ENCODE data around the gene CD81. TPM values are rescaled to one million over a fixed set of nuclear protein-coding genes. Genes with fewer than 3 reads are reported as not detected.

CD81 gene
- total RNA-seq, 5 donors from 2014 or later (not counting 1 experiment from before 2014, with no cell fraction given) = 124 to 213 (median 146) TPM

DNA sequence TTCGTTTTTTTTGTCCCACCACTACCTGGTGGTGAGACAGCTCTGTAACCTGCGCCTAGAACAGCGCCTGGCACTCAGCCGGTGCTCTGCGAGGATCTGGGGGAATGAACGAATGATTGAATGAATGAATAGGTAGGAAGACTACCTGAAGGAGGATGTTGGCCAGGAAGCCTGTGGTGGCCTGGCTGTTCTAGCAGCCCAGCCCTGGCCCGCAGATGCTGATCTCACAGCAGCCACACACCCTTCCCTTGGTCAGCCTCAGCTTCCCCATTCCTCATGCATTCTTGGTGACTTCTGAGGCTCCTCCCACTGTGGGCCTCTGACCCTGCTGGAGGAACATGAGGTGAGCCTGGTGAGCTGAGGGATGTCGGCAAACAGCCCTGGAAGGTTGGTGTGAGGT, 63.5 kb downstream of the CD81 start:
- ATAC-seq (replicated peaks in 1 of 4) (no peak), DNase-seq (no peak)
- peak overlapping the region in 1 of 2 donors; percentile 23 for H3K27ac Mint-ChIP-seq
- Histone ChIP-seq H3K27me3 (replicated peaks in 1 of 2; ENCODE audit: control insufficient read depth in 2 of 2, extremely low read depth in 1 of 2, insufficient read depth in 2 of 2, low read length in 1 of 2) (peaks cover 0 to 35% of the 10 kb centered on the region in 2 experiments), H3K4me3 (ENCODE audit: control insufficient read depth in 1 of 2, extremely low read depth in 1 of 2, low read length in 1 of 2) (no peak overlapping the region), H3K9me3 (no peaks in the 10 kb centered on the region), H3K36me3 (ENCODE audit: control insufficient read depth in 2 of 2, extremely low read depth in 1 of 2, insufficient read depth in 1 of 2, low read length in 1 of 2) (no peaks in the 10 kb centered on the region), H3K27ac (ENCODE audit: low read length) (no peak overlapping the region), H3K4me1 (ENCODE audit: control insufficient read depth in 1 of 2, extremely low read depth in 1 of 2, insufficient read depth in 2 of 2, low read length in 2 of 2) (peaks cover 6 to 23% of the 10 kb centered on the region in 2 experiments)
- CTCF ChIA-PET = no interaction called here
- H3K36me3 Mint-ChIP-seq = no peaks in the 10 kb centered on the region
- 79% methylated on average over 3 of the region's 8 CpGs for WGBS (ENCODE audit: insufficient coverage)
- peaks cover 0 to 2% of the 10 kb centered on the region in 2 donors for H3K27me3 Mint-ChIP-seq
- no peaks in the 10 kb centered on the region for H3K9me3 Mint-ChIP-seq
- no peak overlapping the region for H3K4me3 Mint-ChIP-seq
- POLR2A ChIA-PET = no interaction called here
- H3K4me1 Mint-ChIP-seq = peaks cover 20 to 27% (median 25%) of the 10 kb centered on the region in 3 donors

DNA sequence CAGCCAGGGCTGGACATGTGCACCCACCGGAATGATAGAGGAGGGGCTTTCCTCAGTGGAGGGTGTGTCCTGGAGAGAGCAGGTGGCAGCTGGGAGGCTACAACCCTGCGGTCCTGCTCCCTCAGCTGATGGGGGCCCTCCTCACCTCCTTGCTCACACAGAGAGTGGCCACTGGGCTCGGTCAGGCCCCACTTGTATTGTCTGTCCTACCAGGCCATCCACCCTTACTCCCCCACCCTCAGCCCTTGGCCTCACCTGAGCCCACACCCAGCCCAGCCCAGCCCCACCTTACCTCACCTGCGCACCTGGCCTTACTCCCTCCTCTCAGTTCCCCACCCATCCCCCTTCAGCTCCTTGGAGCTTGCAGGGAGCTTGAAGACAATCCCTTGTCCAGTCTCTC, 64.1 kb downstream of the CD81 start:
- no peak overlapping the region for H3K4me3 Mint-ChIP-seq
- ChIA-PET POLR2A (no interaction called here), CTCF (no interaction called here)
- H3K4me3 ChIP-seq (ENCODE audit: control insufficient read depth in 1 of 2, extremely low read depth in 1 of 2, low read length in 1 of 2) = no peak overlapping the region
- H3K27me3 Mint-ChIP-seq = peaks cover 0 to 2% of the 10 kb centered on the region in 2 donors
- no peak overlapping the region for H3K27ac Mint-ChIP-seq
- no peaks in the 10 kb centered on the region for H3K36me3 ChIP-seq (ENCODE audit: control insufficient read depth in 2 of 2, extremely low read depth in 1 of 2, insufficient read depth in 1 of 2, low read length in 1 of 2)
- no peaks in the 10 kb centered on the region for H3K36me3 Mint-ChIP-seq
- no peak overlapping the region for H3K27ac ChIP-seq (ENCODE audit: low read length)
- peaks cover 7 to 29% of the 10 kb centered on the region in 2 experiments for H3K4me1 ChIP-seq (ENCODE audit: control insufficient read depth in 1 of 2, extremely low read depth in 1 of 2, insufficient read depth in 2 of 2, low read length in 2 of 2)
- DNase-seq (no peak), ATAC-seq (replicated peaks in 1 of 4) (no peak)
- H3K9me3 ChIP-seq = no peaks in the 10 kb centered on the region
- 88% methylated on average over 3 of the region's 4 CpGs for WGBS (ENCODE audit: insufficient coverage)
- peaks cover 0 to 35% of the 10 kb centered on the region in 2 experiments for H3K27me3 ChIP-seq (replicated peaks in 1 of 2; ENCODE audit: control insufficient read depth in 2 of 2, extremely low read depth in 1 of 2, insufficient read depth in 2 of 2, low read length in 1 of 2)
- H3K4me1 Mint-ChIP-seq = peaks cover 22 to 33% (median 29%) of the 10 kb centered on the region in 3 donors
- H3K9me3 Mint-ChIP-seq = no peaks in the 10 kb centered on the region

DNA sequence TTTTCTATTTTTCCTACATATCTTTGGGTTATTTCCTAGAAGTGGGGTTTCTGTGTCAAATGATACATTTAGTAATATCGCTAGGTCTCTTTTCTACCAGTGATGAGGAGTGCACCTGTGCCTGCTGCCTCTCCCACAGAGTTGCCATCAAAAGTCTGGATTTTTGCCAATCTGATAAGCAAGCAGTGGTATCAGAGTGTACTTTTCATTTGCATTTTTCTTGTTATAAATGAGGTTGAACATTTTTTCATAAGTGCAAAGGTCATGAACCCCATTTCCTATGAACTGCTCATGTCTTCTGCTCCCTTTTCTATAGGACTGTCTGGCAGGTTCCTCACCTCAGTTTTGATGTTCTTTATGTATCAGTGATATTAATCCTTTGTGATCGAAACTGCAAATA, 65.5 kb downstream of the CD81 start:
- no peak overlapping the region for H3K4me3 ChIP-seq (ENCODE audit: control insufficient read depth in 1 of 2, extremely low read depth in 1 of 2, low read length in 1 of 2)
- DNase-seq = peak in 11 of 35 experiments; percentile 23 to 79 (median 43)
- no peaks in the 10 kb centered on the region for H3K36me3 ChIP-seq (ENCODE audit: control insufficient read depth in 2 of 2, extremely low read depth in 1 of 2, insufficient read depth in 1 of 2, low read length in 1 of 2)
- peaks cover 0 to 39% of the 10 kb centered on the region in 2 experiments for H3K27me3 ChIP-seq (replicated peaks in 1 of 2; ENCODE audit: control insufficient read depth in 2 of 2, extremely low read depth in 1 of 2, insufficient read depth in 2 of 2, low read length in 1 of 2)
- H3K9me3 ChIP-seq = no peaks in the 10 kb centered on the region
- H3K4me1 ChIP-seq (ENCODE audit: control insufficient read depth in 1 of 2, extremely low read depth in 1 of 2, insufficient read depth in 2 of 2, low read length in 2 of 2) = peaks cover 18 to 43% of the 10 kb centered on the region in 2 experiments
- H3K27ac Mint-ChIP-seq = peak overlapping the region; percentile 58 to 69
- POLR2A ChIA-PET = no interaction called here
- no peaks in the 10 kb centered on the region for H3K9me3 Mint-ChIP-seq
- peak in 3 of 4 experiments; percentile 8 to 59 (median 20) for ATAC-seq (replicated peaks in 1 of 4)
- H3K36me3 Mint-ChIP-seq = no peaks in the 10 kb centered on the region
- no CpG with 5 or more reads among the region's 2 CpGs for WGBS (ENCODE audit: insufficient coverage)
- H3K4me3 Mint-ChIP-seq = peak overlapping the region in 1 of 3 donors; percentile 58
- CTCF ChIA-PET = interaction anchor here in 1 of 2 donors (1.1 kb wide), 1 partner anchor 88 kb away, joined by 3 read pairs; no protein-coding TSS in a partner anchor
- H3K4me1 Mint-ChIP-seq = peaks cover 35 to 43% (median 42%) of the 10 kb centered on the region in 3 donors
- no peak overlapping the region for H3K27ac ChIP-seq (ENCODE audit: low read length)
- H3K27me3 Mint-ChIP-seq = peaks cover 0 to 4% of the 10 kb centered on the region in 2 donors

DNA sequence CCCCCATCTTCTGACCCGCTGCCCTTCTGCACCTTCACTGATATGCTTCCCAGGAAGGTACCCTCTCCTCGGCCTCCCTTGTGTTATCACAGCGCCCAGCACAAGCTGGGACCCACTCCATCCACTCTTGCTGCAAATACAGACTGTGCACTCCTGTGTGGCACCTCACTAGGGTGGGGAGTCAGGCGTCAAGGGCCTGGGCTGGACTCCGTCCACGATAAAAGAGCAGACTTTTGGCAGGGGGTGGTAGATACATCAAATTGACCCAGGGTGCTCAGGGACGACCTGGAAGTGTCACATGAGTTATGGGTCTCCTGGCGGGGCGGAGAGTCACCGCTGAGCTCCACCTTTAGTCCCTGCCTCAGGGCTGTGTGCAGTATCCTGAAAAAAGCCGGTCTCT, 66.3 kb downstream of the CD81 start:
- Histone ChIP-seq H3K36me3 (ENCODE audit: control insufficient read depth in 2 of 2, extremely low read depth in 1 of 2, insufficient read depth in 1 of 2, low read length in 1 of 2) (no peaks in the 10 kb centered on the region), H3K4me3 (ENCODE audit: control insufficient read depth in 1 of 2, extremely low read depth in 1 of 2, low read length in 1 of 2) (no peak overlapping the region), H3K4me1 (ENCODE audit: control insufficient read depth in 1 of 2, extremely low read depth in 1 of 2, insufficient read depth in 2 of 2, low read length in 2 of 2) (peaks cover 19 to 51% of the 10 kb centered on the region in 2 experiments), H3K27me3 (replicated peaks in 1 of 2; ENCODE audit: control insufficient read depth in 2 of 2, extremely low read depth in 1 of 2, insufficient read depth in 2 of 2, low read length in 1 of 2) (peaks cover 0 to 47% of the 10 kb centered on the region in 2 experiments), H3K27ac (ENCODE audit: low read length) (no peak overlapping the region), H3K9me3 (no peaks in the 10 kb centered on the region)
- H3K27ac Mint-ChIP-seq = peak overlapping the region; percentile 58 to 62
- H3K36me3 Mint-ChIP-seq = no peaks in the 10 kb centered on the region
- H3K9me3 Mint-ChIP-seq = no peaks in the 10 kb centered on the region
- H3K4me1 Mint-ChIP-seq = peaks cover 42 to 48% (median 46%) of the 10 kb centered on the region in 3 donors
- ATAC-seq (replicated peaks in 1 of 4) (no peak), DNase-seq (no peak)
- ChIA-PET POLR2A (interaction anchor here in 1 of 2 donors (0.6 kb wide), 1 partner anchor 504 kb away, joined by 5 read pairs; no protein-coding TSS in a partner anchor), CTCF (interaction anchor here in 1 of 2 donors (1.1 kb wide), 1 partner anchor 88 kb away, joined by 3 read pairs; no protein-coding TSS in a partner anchor)
- peaks cover 0 to 4% of the 10 kb centered on the region in 2 donors for H3K27me3 Mint-ChIP-seq
- 92% methylated on average over 9 of the region's 11 CpGs for WGBS (ENCODE audit: insufficient coverage)
- H3K4me3 Mint-ChIP-seq = peak overlapping the region; percentile 22 to 58 (median 54)

DNA sequence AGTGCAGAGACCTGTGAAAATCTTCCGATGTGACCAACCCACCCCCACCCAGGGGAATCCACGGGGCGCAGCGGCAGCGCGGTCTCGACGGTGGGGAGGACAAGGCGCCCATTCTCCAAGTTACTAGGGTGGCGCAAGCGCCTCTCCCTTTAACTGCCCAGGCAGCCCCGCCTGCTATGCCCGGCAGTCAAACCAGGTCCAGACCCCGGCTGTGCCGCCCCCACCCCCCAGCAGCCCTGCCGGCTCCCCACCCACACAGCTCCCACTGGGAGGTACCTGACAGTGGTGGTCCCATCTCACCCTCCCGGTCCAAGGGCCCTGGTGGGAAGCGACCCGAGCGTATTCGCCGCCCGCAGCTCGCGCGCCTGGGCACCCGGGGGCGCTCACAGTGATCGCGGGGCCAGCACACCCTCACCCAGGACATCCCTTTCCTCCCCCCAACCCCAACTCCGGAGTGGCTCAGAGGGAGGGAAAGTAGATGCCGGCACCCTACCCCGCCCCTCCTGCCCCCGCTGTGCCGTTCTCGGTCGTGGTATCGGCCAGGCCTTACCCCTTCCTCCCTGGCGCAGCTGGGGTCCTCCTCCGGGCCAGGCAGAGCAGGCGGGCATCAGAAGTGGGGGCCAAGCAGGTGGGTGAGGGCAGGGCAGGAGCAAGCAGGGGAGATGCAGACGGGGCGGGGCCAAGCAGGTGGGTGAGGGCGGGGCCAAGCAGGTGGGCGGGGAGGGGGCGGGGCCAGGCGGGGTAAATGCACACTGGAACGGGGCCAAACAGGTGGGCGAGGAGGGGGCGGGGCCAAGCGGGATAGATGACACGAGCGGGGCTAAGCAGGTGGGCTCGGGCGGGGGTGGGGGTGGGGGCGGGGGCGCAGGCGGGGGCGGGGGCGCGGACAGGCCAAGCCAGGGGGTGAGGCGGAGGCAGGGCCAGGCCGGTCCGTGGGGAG, 67.0 kb downstream of the CD81 start, which contains the start of gene TRPM5:
TRPM5 (minus strand) TSS at position 634 of the 940 bp plus-strand sequence. CDS start 21,478 bp downstream, outside the sequence.
- no peaks in the 10 kb centered on the region for H3K36me3 Mint-ChIP-seq
- ChIA-PET CTCF (no interaction called here), POLR2A (interaction anchor here in 1 of 2 donors (0.5 kb wide), 1 partner anchor 229 kb away, joined by 4 read pairs; no protein-coding TSS in a partner anchor)
- peaks cover 0 to 54% of the 10 kb centered on the region in 2 experiments for H3K27me3 ChIP-seq (replicated peaks in 1 of 2; ENCODE audit: control insufficient read depth in 2 of 2, extremely low read depth in 1 of 2, insufficient read depth in 2 of 2, low read length in 1 of 2)
- H3K9me3 Mint-ChIP-seq = no peaks in the 10 kb centered on the region
- no peak within 1 kb of the TSS for H3K27ac ChIP-seq (ENCODE audit: low read length)
- peaks cover 45 to 51% (median 46%) of the 10 kb centered on the region in 3 donors for H3K4me1 Mint-ChIP-seq
- 25% methylated on average over 27 of the region's 64 CpGs for WGBS (ENCODE audit: insufficient coverage)
- peak within 1 kb of the TSS; percentile 63 to 73 for H3K4me3 ChIP-seq (ENCODE audit: control insufficient read depth in 1 of 2, extremely low read depth in 1 of 2, low read length in 1 of 2)
- DNase-seq = peak; percentile 26 to 79 (median 65)
- ATAC-seq (replicated peaks in 1 of 4) = peak; percentile 40 to 52 (median 46)
- H3K27ac Mint-ChIP-seq = peak within 1 kb of the TSS; percentile 88 to 91
- H3K27me3 Mint-ChIP-seq = peaks cover 0 to 4% of the 10 kb centered on the region in 2 donors
- H3K4me3 Mint-ChIP-seq = peak within 1 kb of the TSS; percentile 88 to 94 (median 93)
- H3K4me1 ChIP-seq (ENCODE audit: control insufficient read depth in 1 of 2, extremely low read depth in 1 of 2, insufficient read depth in 2 of 2, low read length in 2 of 2) = peaks cover 19 to 56% of the 10 kb centered on the region in 2 experiments
- no peaks in the 10 kb centered on the region for H3K36me3 ChIP-seq (ENCODE audit: control insufficient read depth in 2 of 2, extremely low read depth in 1 of 2, insufficient read depth in 1 of 2, low read length in 1 of 2)
- H3K9me3 ChIP-seq = no peaks in the 10 kb centered on the region
